ENCODE results near the gene MPND.

MPND gene

GRCh38 chr19:4366666-4367335, 23.4 kb downstream of the MPND start:
- DNase-seq (ENCODE audit: low spot score): no peak

- DNase-seq (ENCODE audit: low spot score): no peak
These were observed 24.0 kb downstream of the MPND start for GRCh38 chr19:4367336-4367723.

- no peak for DNase-seq (ENCODE audit: low spot score)
These were observed 24.4 kb downstream of the MPND start for GRCh38 chr19:4367781-4368127.

- no peak for DNase-seq (ENCODE audit: low spot score)
These were observed 24.9 kb downstream of the MPND start for GRCh38 chr19:4368128-4368820.

- no peak for DNase-seq (ENCODE audit: low spot score)
These were observed 25.9 kb downstream of the MPND start for GRCh38 chr19:4369109-4369887.

GRCh38 chr19:4369888-4370260, 26.5 kb downstream of the MPND start:
- DNase-seq (ENCODE audit: low spot score): no peak

GRCh38 chr19:4370418-4371041, 27.2 kb downstream of the MPND start:
- no peak for DNase-seq (ENCODE audit: low spot score)

GRCh38 chr19:4371247-4372164, 28.1 kb downstream of the MPND start:
- no peak for DNase-seq (ENCODE audit: low spot score)

GRCh38 chr19:4372165-4373012, 29.0 kb downstream of the MPND start:
- no peak for DNase-seq (ENCODE audit: low spot score)

- no peak for DNase-seq (ENCODE audit: low spot score)
These were observed 29.6 kb downstream of the MPND start for GRCh38 chr19:4373013-4373367.

- peak; percentile 67 for DNase-seq (ENCODE audit: low spot score)
These were observed 30.5 kb downstream of the MPND start for GRCh38 chr19:4373601-4374497.

- no peak for DNase-seq (ENCODE audit: low spot score)
These were observed 31.3 kb downstream of the MPND start for GRCh38 chr19:4374498-4375163.

GRCh38 chr19:4375164-4376027, 32.0 kb downstream of the MPND start:
- no peak for DNase-seq (ENCODE audit: low spot score)

- DNase-seq (ENCODE audit: low spot score): no peak
These were observed 32.8 kb downstream of the MPND start for GRCh38 chr19:4376028-4376670.

- DNase-seq (ENCODE audit: low spot score): no peak
These were observed 33.3 kb downstream of the MPND start for GRCh38 chr19:4376671-4376990.

GRCh38 chr19:4376991-4377781, 33.8 kb downstream of the MPND start:
- DNase-seq (ENCODE audit: low spot score): no peak

GRCh38 chr19:4378886-4379285, 35.5 kb downstream of the MPND start:
- DNase-seq (ENCODE audit: low spot score): no peak

Data from cerebellar cortex (tissue), 1 donor.